ENCODE results near the gene ATXN1. TPM values are rescaled to one million over a fixed set of nuclear protein-coding genes. Genes with fewer than 3 reads are reported as not detected.

ATXN1 gene
- total RNA-seq, 1 donor from 2014 or later: 64.5 TPM

DNA sequence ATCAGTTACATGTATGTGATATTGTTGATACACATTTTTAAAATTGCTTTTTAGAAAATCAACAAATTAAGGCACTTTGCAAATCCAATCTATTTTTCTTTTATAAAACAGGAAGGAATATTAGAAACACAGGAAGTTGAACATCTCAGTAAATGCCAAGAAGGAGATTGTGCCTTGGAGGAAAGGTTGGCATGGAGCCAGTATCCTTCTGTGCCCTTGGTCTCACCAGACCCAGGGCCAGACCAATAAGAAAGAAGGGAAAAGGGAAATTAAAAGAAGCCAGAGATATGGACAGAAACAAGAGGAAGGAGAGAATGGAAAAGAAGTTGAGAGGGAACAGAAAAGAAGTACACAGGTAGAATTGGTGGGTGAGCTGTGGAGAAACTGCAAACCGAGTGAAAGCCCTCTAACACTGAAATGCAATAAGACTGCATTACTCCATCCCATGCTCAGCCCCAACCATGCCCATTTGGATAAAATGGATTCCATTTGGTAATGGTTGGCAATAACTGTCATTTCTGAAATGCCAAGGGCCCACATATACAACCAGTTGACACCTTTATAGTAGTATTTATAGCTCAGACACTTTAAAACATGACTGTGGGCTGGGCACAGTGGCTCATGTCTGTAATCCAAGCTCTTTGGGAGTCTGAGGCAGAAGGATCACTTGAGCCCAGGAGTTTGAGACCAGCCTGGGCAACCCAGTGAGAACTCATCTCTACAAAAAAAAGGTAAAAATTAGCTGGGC, 389.1 kb downstream of the ATXN1 start:
- H3K27me3 Mint-ChIP-seq (ENCODE audit: low read depth): no peaks in the 10 kb centered on the region
- H3K4me1 Mint-ChIP-seq (ENCODE audit: low read depth): peaks cover 33% of the 10 kb centered on the region
- H3K9me3 Mint-ChIP-seq (ENCODE audit: low read depth): peaks cover 3% of the 10 kb centered on the region
- no peak overlapping the region for H3K4me3 Mint-ChIP-seq (ENCODE audit: unreplicated experiment)
- DNase-seq (ENCODE audit: low spot score): no peak
- no peak overlapping the region for H3K27ac Mint-ChIP-seq (ENCODE audit: unreplicated experiment)
- H3K36me3 Mint-ChIP-seq (ENCODE audit: low read depth): peaks cover 5% of the 10 kb centered on the region
- TF ChIP-seq, protein P1, sequence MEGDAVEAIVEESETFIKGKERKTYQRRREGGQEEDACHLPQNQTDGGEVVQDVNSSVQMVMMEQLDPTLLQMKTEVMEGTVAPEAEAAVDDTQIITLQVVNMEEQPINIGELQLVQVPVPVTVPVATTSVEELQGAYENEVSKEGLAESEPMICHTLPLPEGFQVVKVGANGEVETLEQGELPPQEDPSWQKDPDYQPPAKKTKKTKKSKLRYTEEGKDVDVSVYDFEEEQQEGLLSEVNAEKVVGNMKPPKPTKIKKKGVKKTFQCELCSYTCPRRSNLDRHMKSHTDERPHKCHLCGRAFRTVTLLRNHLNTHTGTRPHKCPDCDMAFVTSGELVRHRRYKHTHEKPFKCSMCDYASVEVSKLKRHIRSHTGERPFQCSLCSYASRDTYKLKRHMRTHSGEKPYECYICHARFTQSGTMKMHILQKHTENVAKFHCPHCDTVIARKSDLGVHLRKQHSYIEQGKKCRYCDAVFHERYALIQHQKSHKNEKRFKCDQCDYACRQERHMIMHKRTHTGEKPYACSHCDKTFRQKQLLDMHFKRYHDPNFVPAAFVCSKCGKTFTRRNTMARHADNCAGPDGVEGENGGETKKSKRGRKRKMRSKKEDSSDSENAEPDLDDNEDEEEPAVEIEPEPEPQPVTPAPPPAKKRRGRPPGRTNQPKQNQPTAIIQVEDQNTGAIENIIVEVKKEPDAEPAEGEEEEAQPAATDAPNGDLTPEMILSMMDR (IDR thresholded peaks at IDR 0.05): no peak

DNA sequence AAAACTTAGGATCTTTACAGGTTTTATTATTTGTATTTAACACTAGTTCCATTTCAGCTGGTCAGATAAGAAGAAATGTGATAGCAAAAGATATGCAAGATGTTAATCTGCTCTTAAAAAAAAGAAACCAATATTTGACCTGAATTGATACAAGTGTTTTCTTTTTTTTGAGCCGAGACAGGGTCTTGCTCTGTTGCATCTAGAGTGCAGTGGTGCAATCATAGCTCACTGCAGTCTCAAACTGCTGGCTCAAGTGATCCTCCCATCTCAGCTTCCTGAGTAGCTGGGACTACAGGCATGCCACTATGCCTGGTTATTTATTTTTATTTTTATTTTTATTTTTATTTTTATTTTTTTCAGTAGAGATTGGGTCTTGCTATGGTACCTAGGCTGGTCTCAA, 389.9 kb downstream of the ATXN1 start:
- Mint-ChIP-seq H3K27me3 (ENCODE audit: low read depth) (no peaks in the 10 kb centered on the region), H3K4me1 (ENCODE audit: low read depth) (peaks cover 37% of the 10 kb centered on the region), H3K36me3 (ENCODE audit: low read depth) (peaks cover 5% of the 10 kb centered on the region), H3K27ac (ENCODE audit: unreplicated experiment) (no peak overlapping the region), H3K9me3 (ENCODE audit: low read depth) (peaks cover 3% of the 10 kb centered on the region), H3K4me3 (ENCODE audit: unreplicated experiment) (no peak overlapping the region)
- TF ChIP-seq, protein P1 (IDR thresholded peaks at IDR 0.05): no peak
- no peak for DNase-seq (ENCODE audit: low spot score)

DNA sequence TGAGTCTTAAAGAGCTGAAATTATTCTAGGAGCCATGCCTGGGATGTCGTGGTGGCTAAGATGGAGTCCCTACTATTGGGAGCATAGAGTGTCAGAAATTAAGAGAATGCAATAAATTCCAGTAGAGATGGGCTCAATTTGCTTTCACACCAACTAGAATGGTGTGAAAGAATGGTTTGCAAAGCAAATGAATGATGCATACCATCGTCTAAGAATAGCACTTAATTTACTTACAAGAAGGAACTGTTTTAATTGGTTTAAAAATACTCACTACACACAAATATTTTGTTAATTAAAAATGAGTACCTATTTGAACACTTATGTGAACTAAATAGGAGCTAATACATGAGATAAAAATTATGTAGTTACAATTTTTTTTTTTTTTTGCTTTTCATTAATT, 390.3 kb downstream of the ATXN1 start:
- no peak for DNase-seq (ENCODE audit: low spot score)
- TF ChIP-seq, protein P1 (IDR thresholded peaks at IDR 0.05): no peak
- Mint-ChIP-seq H3K27ac (ENCODE audit: unreplicated experiment) (no peak overlapping the region), H3K4me3 (ENCODE audit: unreplicated experiment) (no peak overlapping the region), H3K4me1 (ENCODE audit: low read depth) (peaks cover 33% of the 10 kb centered on the region), H3K36me3 (ENCODE audit: low read depth) (peaks cover 5% of the 10 kb centered on the region), H3K9me3 (ENCODE audit: low read depth) (peaks cover 3% of the 10 kb centered on the region), H3K27me3 (ENCODE audit: low read depth) (no peaks in the 10 kb centered on the region)

DNA sequence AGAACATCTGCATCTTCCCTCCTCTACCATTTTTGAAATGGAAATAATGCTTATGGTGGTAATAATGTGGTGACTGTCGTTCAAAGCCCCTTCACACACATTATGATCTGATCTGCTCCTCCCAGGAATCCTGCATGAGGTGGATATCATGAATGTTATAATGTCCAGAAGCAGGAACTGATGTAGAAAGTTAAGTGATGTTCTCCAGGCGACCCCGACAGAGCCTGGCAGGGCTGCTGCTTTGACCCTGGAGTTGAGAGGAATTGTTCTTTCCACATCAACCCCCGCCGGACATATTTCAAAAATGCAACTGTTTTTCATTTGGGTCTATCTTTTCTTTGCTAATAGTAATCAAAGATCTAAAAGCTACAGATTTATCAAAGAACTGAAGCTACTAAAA, 391.3 kb downstream of the ATXN1 start:
- Mint-ChIP-seq H3K4me1 (ENCODE audit: low read depth) (peaks cover 23% of the 10 kb centered on the region), H3K27ac (ENCODE audit: unreplicated experiment) (no peak overlapping the region), H3K36me3 (ENCODE audit: low read depth) (peaks cover 5% of the 10 kb centered on the region), H3K9me3 (ENCODE audit: low read depth) (peaks cover 3% of the 10 kb centered on the region), H3K4me3 (ENCODE audit: unreplicated experiment) (no peak overlapping the region), H3K27me3 (ENCODE audit: low read depth) (no peaks in the 10 kb centered on the region)
- TF ChIP-seq, protein P1 (IDR thresholded peaks at IDR 0.05): no peak
- no peak for DNase-seq (ENCODE audit: low spot score)

DNA sequence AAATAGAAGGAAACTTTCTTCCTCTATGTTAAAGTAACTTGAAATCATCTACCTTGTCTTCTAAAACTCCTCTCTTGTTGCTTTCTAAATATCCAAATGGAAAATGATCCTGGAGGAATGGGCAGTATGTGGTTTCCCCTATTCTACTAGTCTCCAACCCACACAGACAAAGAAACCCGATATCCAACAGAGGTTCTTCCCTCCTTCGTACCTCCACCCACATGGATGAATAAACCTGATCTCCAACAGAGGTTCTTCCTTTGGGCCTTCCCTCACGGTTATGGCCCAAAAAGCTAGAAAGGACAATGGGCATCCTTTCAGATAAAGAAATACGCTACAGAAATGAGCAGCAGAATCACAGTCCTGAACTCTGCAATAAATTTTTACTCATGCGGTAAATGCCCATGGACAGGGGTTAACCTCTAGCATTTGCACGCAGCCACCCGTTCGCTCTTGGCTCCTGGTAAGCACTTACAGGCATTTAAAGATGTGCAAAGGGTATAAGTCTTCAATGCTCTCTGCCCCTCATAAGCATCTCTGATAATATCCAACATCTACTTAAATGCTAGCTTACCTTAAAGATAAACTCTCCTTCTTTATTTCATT, 392.0 kb downstream of the ATXN1 start:
- TF ChIP-seq, protein P1 (IDR thresholded peaks at IDR 0.05): no peak
- no peak overlapping the region for H3K27ac Mint-ChIP-seq (ENCODE audit: unreplicated experiment)
- no peak for DNase-seq (ENCODE audit: low spot score)

More for the DNA sequence above, 392.0 kb downstream of the ATXN1 start:
- Mint-ChIP-seq H3K36me3 (ENCODE audit: low read depth) (peaks cover 5% of the 10 kb centered on the region), H3K9me3 (ENCODE audit: low read depth) (peaks cover 3% of the 10 kb centered on the region), H3K4me1 (ENCODE audit: low read depth) (peaks cover 17% of the 10 kb centered on the region), H3K4me3 (ENCODE audit: unreplicated experiment) (no peak overlapping the region), H3K27me3 (ENCODE audit: low read depth) (no peaks in the 10 kb centered on the region)

Measured in chondrocyte (in vitro differentiated cells).